ENCODE measurements around the gene MMP21. TPM values are rescaled to one million over a fixed set of nuclear protein-coding genes. Genes with fewer than 3 reads are reported as not detected.

The MMP21 gene
- total RNA-seq, 1 donor from 2014 or later: not detected

- Histone ChIP-seq H3K4me1 (no peaks in the 10 kb centered on the region), H3K4me3 (no peak overlapping the region), H3K9me3 (no peaks in the 10 kb centered on the region), H3K27me3 (no peaks in the 10 kb centered on the region), H3K36me3 (peaks cover 0 to 28% of the 10 kb centered on the region in 2 donors), H3K27ac (no peak overlapping the region)
- no peak for DNase-seq (ENCODE audit: extremely low spot score in 2 of 2)
- intact Hi-C loops (cut with DNase I): no loop called here
- no peak for TF ChIP-seq POLR2A (IDR thresholded peaks at IDR 0.05)
These were observed 22.5 kb upstream of the MMP21 start for GRCh38 chr10:125797994-125798662.

GRCh38 chr10:125797424-125797823, 21.8 kb upstream of the MMP21 start:
- H3K4me1 ChIP-seq: no peaks in the 10 kb centered on the region
- no peak for DNase-seq (ENCODE audit: extremely low spot score in 2 of 2)
- H3K27ac ChIP-seq: no peak overlapping the region
- no peaks in the 10 kb centered on the region for H3K27me3 ChIP-seq
- no peaks in the 10 kb centered on the region for H3K9me3 ChIP-seq
- peaks cover 0 to 27% of the 10 kb centered on the region in 2 donors for H3K36me3 ChIP-seq
- intact Hi-C loops (cut with DNase I): no loop called here
- TF ChIP-seq POLR2A (IDR thresholded peaks at IDR 0.05): no peak
- no peak for TF ChIP-seq CTCF (IDR thresholded peaks at IDR 0.05)
- TF ChIP-seq POLR2AphosphoS5 (IDR thresholded peaks at IDR 0.05; ENCODE audit: insufficient read depth in 1 of 2, low read depth in 1 of 2): no peak
- H3K4me3 ChIP-seq: no peak overlapping the region

- H3K9me3 ChIP-seq: no peaks in the 10 kb centered on the region
- no peaks in the 10 kb centered on the region for H3K4me1 ChIP-seq
- H3K4me3 ChIP-seq: no peak overlapping the region
- intact Hi-C loops (cut with DNase I): no loop called here
- H3K36me3 ChIP-seq: peaks cover 0 to 33% of the 10 kb centered on the region in 2 donors
- no peak for DNase-seq (ENCODE audit: extremely low spot score in 2 of 2)
- H3K27ac ChIP-seq: no peak overlapping the region
- TF ChIP-seq POLR2A (IDR thresholded peaks at IDR 0.05) (no peak), CTCF (IDR thresholded peaks at IDR 0.05) (no peak), POLR2AphosphoS5 (IDR thresholded peaks at IDR 0.05; ENCODE audit: insufficient read depth in 1 of 2, low read depth in 1 of 2) (no peak)
- H3K27me3 ChIP-seq: no peaks in the 10 kb centered on the region
These were observed 20.1 kb upstream of the MMP21 start for GRCh38 chr10:125795637-125796190.

GRCh38 chr10:125795128-125795527, 19.5 kb upstream of the MMP21 start:
- intact Hi-C loops (cut with DNase I): no loop called here
- Histone ChIP-seq H3K9me3 (no peaks in the 10 kb centered on the region), H3K4me3 (no peak overlapping the region), H3K27me3 (no peaks in the 10 kb centered on the region), H3K27ac (no peak overlapping the region), H3K4me1 (no peaks in the 10 kb centered on the region), H3K36me3 (peaks cover 0 to 31% of the 10 kb centered on the region in 2 donors)
- DNase-seq (ENCODE audit: extremely low spot score in 2 of 2): no peak
- no peak for TF ChIP-seq POLR2A (IDR thresholded peaks at IDR 0.05)
- TF ChIP-seq POLR2AphosphoS5 (IDR thresholded peaks at IDR 0.05; ENCODE audit: insufficient read depth in 1 of 2, low read depth in 1 of 2): no peak
- TF ChIP-seq CTCF (IDR thresholded peaks at IDR 0.05): no peak

- Histone ChIP-seq H3K27ac (no peak overlapping the region), H3K4me1 (no peaks in the 10 kb centered on the region), H3K27me3 (no peaks in the 10 kb centered on the region), H3K4me3 (no peak overlapping the region), H3K36me3 (peaks cover 0 to 31% of the 10 kb centered on the region in 2 donors), H3K9me3 (no peaks in the 10 kb centered on the region)
- no peak for TF ChIP-seq POLR2A (IDR thresholded peaks at IDR 0.05)
- no peak for TF ChIP-seq CTCF (IDR thresholded peaks at IDR 0.05)
- TF ChIP-seq POLR2AphosphoS5 (IDR thresholded peaks at IDR 0.05; ENCODE audit: insufficient read depth in 1 of 2, low read depth in 1 of 2): no peak
- no peak for DNase-seq (ENCODE audit: extremely low spot score in 2 of 2)
- intact Hi-C loops (cut with DNase I): no loop called here
These were observed 17.0 kb upstream of the MMP21 start for GRCh38 chr10:125792342-125793300.
